Activated naive CD4-positive, alpha-beta T cell treated with anti-CD3 and anti-CD28 coated beads, Interleukin-2, amount 50 U/mL, for 24 hours (primary cell): ENCODE measurements around the gene TTC9.

Experiments used
- H3K27ac Mint-ChIP-seq: one replicate; pipeline ENCODE4 v1.8.0; 2021; ENCODE audit warnings: mild to moderate bottlenecking, mixed read lengths
- H3K27me3 Mint-ChIP-seq: one replicate; pipeline ENCODE4 v1.8.0; 2021; ENCODE audit warnings: mixed read lengths
- H3K36me3 Mint-ChIP-seq: one replicate; pipeline ENCODE4 v1.8.0; 2021; ENCODE audit warnings: mixed read lengths
- H3K4me1 Mint-ChIP-seq: one replicate; pipeline ENCODE4 v1.8.0; 2021; ENCODE audit warnings: mixed read lengths
- H3K4me3 Mint-ChIP-seq: one replicate; pipeline ENCODE4 v1.8.0; 2021; ENCODE audit warnings: mild to moderate bottlenecking, mixed read lengths
- H3K9me3 Mint-ChIP-seq: one replicate; pipeline ENCODE4 v1.8.0; 2021; ENCODE audit warnings: mixed read lengths

Gene TTC9

GRCh38 chr14:70641548-70642302, at the start of gene TTC9:
TSS of gene TTC9 (plus strand) at chr14:70641916. CDS start at chr14:70642130, 214 bp downstream.
- peak within 1 kb of the TSS; percentile 97 for H3K27ac Mint-ChIP-seq
- H3K9me3 Mint-ChIP-seq: no peaks in the 10 kb centered on the region
- H3K4me1 Mint-ChIP-seq: peaks cover 58% of the 10 kb centered on the region

GRCh38 chr14:70594461-70594860, 47.3 kb upstream of the TTC9 start:
- H3K4me3 Mint-ChIP-seq: no peak overlapping the region
- peaks cover 18% of the 10 kb centered on the region for H3K4me1 Mint-ChIP-seq
- H3K36me3 Mint-ChIP-seq: peaks cover 11% of the 10 kb centered on the region
- no peaks in the 10 kb centered on the region for H3K27me3 Mint-ChIP-seq
- H3K27ac Mint-ChIP-seq: no peak overlapping the region
- no peaks in the 10 kb centered on the region for H3K9me3 Mint-ChIP-seq

More at GRCh38 chr14:70641548-70642302, at the start of gene TTC9:
- Mint-ChIP-seq H3K36me3 (no peaks in the 10 kb centered on the region), H3K4me3 (peak within 1 kb of the TSS; percentile 95), H3K27me3 (no peaks in the 10 kb centered on the region)

- H3K36me3 Mint-ChIP-seq: peaks cover 14% of the 10 kb centered on the region
- H3K4me1 Mint-ChIP-seq: peaks cover 28% of the 10 kb centered on the region
- H3K27ac Mint-ChIP-seq: peak overlapping the region; percentile 51
- H3K27me3 Mint-ChIP-seq: no peaks in the 10 kb centered on the region
- no peaks in the 10 kb centered on the region for H3K9me3 Mint-ChIP-seq
- H3K4me3 Mint-ChIP-seq: no peak overlapping the region
Observed at GRCh38 chr14:70595443-70596185, 46.1 kb upstream of the TTC9 start.

- no peak overlapping the region for H3K27ac Mint-ChIP-seq
- H3K4me1 Mint-ChIP-seq: peaks cover 34% of the 10 kb centered on the region
- H3K27me3 Mint-ChIP-seq: peaks cover 2% of the 10 kb centered on the region
- no peaks in the 10 kb centered on the region for H3K9me3 Mint-ChIP-seq
- peaks cover 9% of the 10 kb centered on the region for H3K36me3 Mint-ChIP-seq
- H3K4me3 Mint-ChIP-seq: peak overlapping the region; percentile 11
Observed at GRCh38 chr14:70597731-70598130, 44.0 kb upstream of the TTC9 start.

- H3K27me3 Mint-ChIP-seq: peaks cover 2% of the 10 kb centered on the region
- peaks cover 5% of the 10 kb centered on the region for H3K36me3 Mint-ChIP-seq
- peaks cover 34% of the 10 kb centered on the region for H3K4me1 Mint-ChIP-seq
- peak overlapping the region; percentile 100 for H3K4me3 Mint-ChIP-seq
- H3K9me3 Mint-ChIP-seq: no peaks in the 10 kb centered on the region
- no peak overlapping the region for H3K27ac Mint-ChIP-seq
Observed at GRCh38 chr14:70599345-70599744, 42.4 kb upstream of the TTC9 start.

GRCh38 chr14:70600382-70601157, 41.1 kb upstream of the TTC9 start, which contains the start of gene MED6:
TSS of gene MED6 (minus strand) at chr14:70600655. CDS start at chr14:70600637, 18 bp downstream.
- H3K4me1 Mint-ChIP-seq: peaks cover 34% of the 10 kb centered on the region
- H3K36me3 Mint-ChIP-seq: peaks cover 2% of the 10 kb centered on the region
- peak within 1 kb of the TSS; percentile 100 for H3K4me3 Mint-ChIP-seq
- no peaks in the 10 kb centered on the region for H3K9me3 Mint-ChIP-seq
- H3K27ac Mint-ChIP-seq: peak within 1 kb of the TSS; percentile 99
- peaks cover 2% of the 10 kb centered on the region for H3K27me3 Mint-ChIP-seq

GRCh38 chr14:70601162-70601561, 40.6 kb upstream of the TTC9 start:
- peaks cover 2% of the 10 kb centered on the region for H3K36me3 Mint-ChIP-seq
- peak overlapping the region; percentile 94 for H3K27ac Mint-ChIP-seq
- H3K27me3 Mint-ChIP-seq: peaks cover 2% of the 10 kb centered on the region
- H3K4me3 Mint-ChIP-seq: peak overlapping the region; percentile 100
- H3K9me3 Mint-ChIP-seq: no peaks in the 10 kb centered on the region
- peaks cover 34% of the 10 kb centered on the region for H3K4me1 Mint-ChIP-seq

GRCh38 chr14:70602254-70602653, 39.5 kb upstream of the TTC9 start:
- H3K9me3 Mint-ChIP-seq: no peaks in the 10 kb centered on the region
- H3K36me3 Mint-ChIP-seq: peaks cover 2% of the 10 kb centered on the region
- H3K4me1 Mint-ChIP-seq: peaks cover 33% of the 10 kb centered on the region
- H3K27ac Mint-ChIP-seq: no peak overlapping the region
- H3K27me3 Mint-ChIP-seq: peaks cover 2% of the 10 kb centered on the region
- no peak overlapping the region for H3K4me3 Mint-ChIP-seq

- no peaks in the 10 kb centered on the region for H3K4me1 Mint-ChIP-seq
- H3K27me3 Mint-ChIP-seq: no peaks in the 10 kb centered on the region
- no peaks in the 10 kb centered on the region for H3K9me3 Mint-ChIP-seq
- H3K4me3 Mint-ChIP-seq: no peak overlapping the region
- H3K27ac Mint-ChIP-seq: no peak overlapping the region
- H3K36me3 Mint-ChIP-seq: no peaks in the 10 kb centered on the region
Observed at GRCh38 chr14:70611216-70611615, 30.5 kb upstream of the TTC9 start.

- no peaks in the 10 kb centered on the region for H3K27me3 Mint-ChIP-seq
- no peaks in the 10 kb centered on the region for H3K9me3 Mint-ChIP-seq
- no peaks in the 10 kb centered on the region for H3K36me3 Mint-ChIP-seq
- H3K27ac Mint-ChIP-seq: no peak overlapping the region
- H3K4me1 Mint-ChIP-seq: no peaks in the 10 kb centered on the region
- no peak overlapping the region for H3K4me3 Mint-ChIP-seq
Observed at GRCh38 chr14:70616646-70617045, 25.1 kb upstream of the TTC9 start.

GRCh38 chr14:70618314-70618713, 23.4 kb upstream of the TTC9 start:
- Mint-ChIP-seq H3K36me3 (peaks cover 3% of the 10 kb centered on the region), H3K27ac (no peak overlapping the region), H3K9me3 (no peaks in the 10 kb centered on the region), H3K4me1 (peaks cover 6% of the 10 kb centered on the region), H3K4me3 (no peak overlapping the region), H3K27me3 (no peaks in the 10 kb centered on the region)

GRCh38 chr14:70619708-70620107, 22.0 kb upstream of the TTC9 start:
- Mint-ChIP-seq H3K27ac (no peak overlapping the region), H3K36me3 (peaks cover 3% of the 10 kb centered on the region), H3K9me3 (no peaks in the 10 kb centered on the region), H3K27me3 (no peaks in the 10 kb centered on the region), H3K4me3 (no peak overlapping the region), H3K4me1 (peaks cover 6% of the 10 kb centered on the region)

GRCh38 chr14:70622111-70622712, 19.5 kb upstream of the TTC9 start:
- H3K9me3 Mint-ChIP-seq: peaks cover 11% of the 10 kb centered on the region
- no peak overlapping the region for H3K4me3 Mint-ChIP-seq
- H3K27ac Mint-ChIP-seq: no peak overlapping the region
- peaks cover 6% of the 10 kb centered on the region for H3K4me1 Mint-ChIP-seq
- H3K27me3 Mint-ChIP-seq: no peaks in the 10 kb centered on the region
- H3K36me3 Mint-ChIP-seq: peaks cover 19% of the 10 kb centered on the region

GRCh38 chr14:70624972-70625371, 16.7 kb upstream of the TTC9 start:
- Mint-ChIP-seq H3K27ac (no peak overlapping the region), H3K4me3 (no peak overlapping the region), H3K27me3 (no peaks in the 10 kb centered on the region), H3K36me3 (peaks cover 20% of the 10 kb centered on the region), H3K4me1 (peaks cover 6% of the 10 kb centered on the region), H3K9me3 (peaks cover 11% of the 10 kb centered on the region)

GRCh38 chr14:70631948-70632347, 9.8 kb upstream of the TTC9 start:
- Mint-ChIP-seq H3K4me3 (no peak overlapping the region), H3K27me3 (no peaks in the 10 kb centered on the region), H3K36me3 (peaks cover 5% of the 10 kb centered on the region), H3K9me3 (no peaks in the 10 kb centered on the region), H3K27ac (no peak overlapping the region), H3K4me1 (peaks cover 6% of the 10 kb centered on the region)
